Thyroid gland (tissue), 4 donors: Measurements from ENCODE around the gene CELSR3. TPM values are rescaled to one million over a fixed set of nuclear protein-coding genes. Genes with fewer than 3 reads are reported as not detected.

Experiments used
- DNase-seq, 2 donors: peaks; one replicate each; pipeline ENCODE4 v3.0.0-alpha.2; 2019
- H3K27ac ChIP-seq, 3 donors: fragments of 200-600 bp; sonication (generic); 1 replicate in 2 of 3; 2 replicates in 1 of 3; pipeline ENCODE4 v1.5.1; 2016 to 2019; ENCODE audit warnings: mild to moderate bottlenecking in 1 of 3, moderate library complexity in 1 of 3
- H3K27me3 ChIP-seq: fragments of 200-600 bp; sonication (generic); one replicate; pipeline ENCODE4 v1.5.1; 2019
- H3K36me3 ChIP-seq, 2 donors: fragments of 200-600 bp; sonication (generic); one replicate each; pipeline ENCODE4 v1.5.1; 2016 to 2019
- H3K4me1 ChIP-seq, 2 donors: fragments of 200-600 bp; sonication (generic); one replicate each; pipeline ENCODE4 v1.5.1; 2017 to 2019
- H3K4me3 ChIP-seq, 3 donors: fragments of 200-600 bp; sonication (generic); replicated peaks in 1 of 3; 1 replicate in 2 of 3; 2 replicates in 1 of 3; pipeline ENCODE4 v1.5.1; 2016; ENCODE audit warnings: mild to moderate bottlenecking in 1 of 3
- H3K9me3 ChIP-seq: fragments of 200-600 bp; sonication (generic); one replicate; pipeline ENCODE4 v1.5.1; 2017
- CTCF ChIP-seq, 6 experiments: fragments of 200-600 bp in 3 of 6; fragments of 450-650 bp in 3 of 6; sonication (generic) in 3 of 6; IDR thresholded peaks; one replicate each; pipeline ENCODE4 v1.5.1; 2016 to 2019; ENCODE audit warnings: antibody characterized with exemption in 6 of 6, mild to moderate bottlenecking in 2 of 6, inconsistent platforms in 1 of 6, moderate library complexity in 1 of 6
- POLR2A ChIP-seq, 2 donors: fragments of 450-650 bp; IDR thresholded peaks; one replicate each; pipeline ENCODE4 v1.6.1; 2017; ENCODE audit warnings: antibody characterized with exemption in 2 of 2, mild to moderate bottlenecking in 2 of 2, moderate library complexity in 1 of 2
- WGBS, 2 donors: methylation state at CpG; one replicate each; pipeline ENCODE4 v1.1.5; 2017; 5-methylcytosine and 5-hydroxymethylcytosine counted together
- intact Hi-C: fragments of 100-400 bp; cut with DNase I; formaldehyde crosslinking; loops from one replicate; pipeline ENCODE4 v1.15.1; 2023
- total RNA-seq, 4 donors: library from RNA; depleted of rRNA; stranded (reverse); fragments of >200 nt; gene quantifications; one replicate each; pipeline ENCODE4 v1.2.3, GENCODE V29; 2016

The CELSR3 gene
- total RNA-seq, 4 donors from 2014 or later, result 0.54 to 1.7 (median 1.0) TPM

GRCh38 chr3:48697952-48698351 lies 35.3 kb upstream of the CELSR3 start:
- no peak for TF ChIP-seq POLR2A (IDR thresholded peaks at IDR 0.05)
- no peak for TF ChIP-seq CTCF (IDR thresholded peaks at IDR 0.05)
- Histone ChIP-seq H3K4me3 (no peak overlapping the region), H3K27me3 (no peaks in the 10 kb centered on the region), H3K36me3 (peaks cover 24% of the 10 kb centered on the region in 2 donors), H3K9me3 (no peaks in the 10 kb centered on the region), H3K27ac (peak overlapping the region in 1 of 3 donors; percentile 2), H3K4me1 (no peaks in the 10 kb centered on the region)
- DNase-seq, result no peak
- 89 to 93% methylated on average over 3 of the region's 3 CpGs for WGBS, 2 donors
- intact Hi-C loops, result no loop called here

GRCh38 chr3:48696601-48697000 lies 33.9 kb upstream of the CELSR3 start:
- intact Hi-C loops, result no loop called here
- no peaks in the 10 kb centered on the region for H3K4me1 ChIP-seq
- H3K36me3 ChIP-seq, result peaks cover 37% of the 10 kb centered on the region in 2 donors
- no peak for DNase-seq
- TF ChIP-seq POLR2A (IDR thresholded peaks at IDR 0.05), result no peak
- TF ChIP-seq CTCF (IDR thresholded peaks at IDR 0.05), result no peak
- H3K9me3 ChIP-seq, result no peaks in the 10 kb centered on the region
- no peak overlapping the region for H3K27ac ChIP-seq
- H3K4me3 ChIP-seq, result no peak overlapping the region
- no peaks in the 10 kb centered on the region for H3K27me3 ChIP-seq

- H3K4me1 ChIP-seq, result no peaks in the 10 kb centered on the region
- DNase-seq, result no peak
- peaks cover 41 to 42% of the 10 kb centered on the region in 2 donors for H3K36me3 ChIP-seq
- intact Hi-C loops, result no loop called here
- no peak overlapping the region for H3K4me3 ChIP-seq
- no peak overlapping the region for H3K27ac ChIP-seq
- no peaks in the 10 kb centered on the region for H3K27me3 ChIP-seq
- no peaks in the 10 kb centered on the region for H3K9me3 ChIP-seq
- 97% methylated on average over 5 of the region's 5 CpGs for WGBS, 2 donors
- TF ChIP-seq CTCF (IDR thresholded peaks at IDR 0.05) (no peak), POLR2A (IDR thresholded peaks at IDR 0.05) (no peak)
Observed at GRCh38 chr3:48696156-48696555, 33.5 kb upstream of the CELSR3 start.

GRCh38 chr3:48695393-48695753 lies 32.7 kb upstream of the CELSR3 start:
- WGBS, 2 donors, result 70 to 75% methylated on average over 9 of the region's 9 CpGs
- no peak for TF ChIP-seq POLR2A (IDR thresholded peaks at IDR 0.05)
- no peak for TF ChIP-seq CTCF (IDR thresholded peaks at IDR 0.05)
- peak overlapping the region; percentile 26 to 58 (median 39) for H3K27ac ChIP-seq
- H3K9me3 ChIP-seq, result no peaks in the 10 kb centered on the region
- DNase-seq, result peak in 1 of 2 donors; percentile 8
- no peaks in the 10 kb centered on the region for H3K4me1 ChIP-seq
- intact Hi-C loops, result no loop called here
- peaks cover 46 to 48% of the 10 kb centered on the region in 2 donors for H3K36me3 ChIP-seq
- H3K27me3 ChIP-seq, result no peaks in the 10 kb centered on the region
- peak overlapping the region in 1 of 3 donors; percentile 5 for H3K4me3 ChIP-seq

- WGBS, 2 donors, result 67 to 72% methylated on average over 22 to 23 of the region's 23 CpGs
- Histone ChIP-seq H3K27me3 (no peaks in the 10 kb centered on the region), H3K4me1 (no peaks in the 10 kb centered on the region), H3K4me3 (peak overlapping the region in 1 of 3 donors; percentile 5), H3K9me3 (no peaks in the 10 kb centered on the region), H3K36me3 (peaks cover 46 to 53% of the 10 kb centered on the region in 2 donors), H3K27ac (peak overlapping the region; percentile 26 to 58 (median 39))
- TF ChIP-seq CTCF (IDR thresholded peaks at IDR 0.05), result no peak
- DNase-seq, result peak; percentile 60 to 61
- intact Hi-C loops, result no loop called here
Observed at GRCh38 chr3:48694610-48695392, 32.1 kb upstream of the CELSR3 start.
